Muscle of back (tissue), 13 donors: Measurements from ENCODE around the gene STRADA. TPM values are rescaled to one million over a fixed set of nuclear protein-coding genes. Genes with fewer than 3 reads are reported as not detected.

Experiments used
- DNase-seq, 3 donors: peaks; one replicate each; pipeline versions ENCODE4 v3.0.0 to v3.0.0-alpha.2; 2013
- long read RNA-seq, 9 donors: transcript quantifications; one replicate each; lab custom pipeline, GENCODE V29; 2026
- polyA plus RNA-seq, 10 donors: library from polyadenylated mRNA; unstranded; fragments of 120-200 nt; gene quantifications; one replicate each; pipeline ENCODE4 v1.2.1, GENCODE V29; 2013; ENCODE audit not compliant: insufficient read length in 10 of 10

The STRADA gene
- 10 to 100 TPM; 19.1 to 46.5 (median 27.4) TPM for polyA plus RNA-seq
- long read RNA-seq, donor 1, partial matches to known transcripts = 0 of 4 reads
- long read RNA-seq, donor 1, other reads (novel, unspliced or antisense) = 0 of 4 reads
- long read RNA-seq, donor 2, transcript STRADA-222 (1 exons, 3,685 nt) = major isoform, 5 of 6 reads
- long read RNA-seq, donor 2, partial matches to known transcripts = 0 of 6 reads
- long read RNA-seq, donor 2, other reads (novel, unspliced or antisense) = 0 of 6 reads
- long read RNA-seq, donor 3 = 0 reads
- long read RNA-seq, donor 4, partial matches to known transcripts = 0 of 5 reads
- long read RNA-seq, donor 4, other reads (novel, unspliced or antisense) = 0 of 5 reads
- long read RNA-seq, donor 5, partial matches to known transcripts = 0 of 7 reads
- long read RNA-seq, donor 5, other reads (novel, unspliced or antisense) = 0 of 7 reads
- long read RNA-seq, donor 6, partial matches to known transcripts = 0 of 4 reads
- long read RNA-seq, donor 6, other reads (novel, unspliced or antisense) = 0 of 4 reads
- long read RNA-seq, donor 7, transcript STRADA-222 (1 exons, 3,685 nt) = major isoform, 5 of 5 reads
- long read RNA-seq, donor 7, partial matches to known transcripts = 0 of 5 reads
- long read RNA-seq, donor 7, other reads (novel, unspliced or antisense) = 0 of 5 reads
- long read RNA-seq, donor 8, partial matches to known transcripts = 12 of 12 reads
- long read RNA-seq, donor 8, other reads (novel, unspliced or antisense) = 0 of 12 reads
- long read RNA-seq, donor 9 = 0 reads

- peak; percentile 96 to 99 (median 99) for DNase-seq
Measured at GRCh38 chr17:63741408-63742173, at the start of gene STRADA. Gene STRADA (minus strand): TSS chr17:63741799. CDS start chr17:63728369, 13,430 bp downstream.

DNA sequence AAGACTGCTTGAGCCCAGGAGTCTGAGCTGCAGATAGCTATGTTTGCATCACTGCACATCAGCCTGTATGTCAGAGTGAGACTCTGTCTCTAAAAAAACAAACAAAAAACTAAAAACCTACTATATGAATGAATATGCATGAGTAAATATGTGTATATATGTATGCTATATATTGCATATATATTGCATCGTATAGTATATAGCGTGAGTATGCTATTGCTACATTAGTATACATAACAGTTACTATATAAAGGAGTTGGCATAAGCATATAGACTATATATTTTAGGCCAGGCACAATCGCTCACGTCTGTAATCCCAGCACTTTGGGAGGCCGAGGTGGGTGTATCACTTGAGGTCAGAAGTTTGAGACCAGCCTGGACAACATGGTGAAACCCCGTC is 48.5 kb upstream of the STRADA start:
- DNase-seq = no peak

DNA sequence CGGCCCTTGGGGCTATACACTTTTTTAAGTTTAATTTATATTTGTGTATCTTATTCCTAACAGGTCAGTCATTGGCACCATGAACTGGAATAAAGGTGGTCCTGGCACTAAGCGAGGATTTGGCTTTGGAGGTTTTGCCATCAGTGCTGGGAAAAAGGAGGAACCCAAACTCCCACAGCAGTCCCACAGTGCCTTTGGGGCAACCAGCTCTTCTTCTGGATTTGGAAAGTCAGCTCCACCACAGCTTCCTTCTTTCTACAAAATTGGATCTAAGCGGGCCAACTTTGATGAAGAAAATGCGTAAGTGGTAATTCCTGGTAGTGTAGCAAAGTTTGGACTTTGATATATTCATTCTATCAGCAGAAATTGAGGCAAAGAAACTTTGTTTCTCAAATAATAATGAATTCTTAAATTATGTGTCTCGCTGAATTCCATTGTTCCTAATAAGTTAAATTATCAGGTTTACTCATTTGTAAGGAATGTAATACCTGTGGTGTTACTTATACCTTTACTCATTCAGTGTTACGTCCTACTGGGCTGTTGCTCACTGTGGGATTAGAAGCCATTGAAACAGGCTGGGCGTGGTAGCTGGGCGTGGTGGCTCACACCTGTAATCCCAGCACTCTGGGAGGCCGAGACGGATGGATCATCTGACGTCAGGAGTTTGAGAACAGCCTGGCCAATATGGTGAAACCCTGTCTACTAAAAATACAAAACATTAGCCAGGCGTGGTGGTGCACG is 45.5 kb upstream of the STRADA start:
- no peak for DNase-seq

DNA sequence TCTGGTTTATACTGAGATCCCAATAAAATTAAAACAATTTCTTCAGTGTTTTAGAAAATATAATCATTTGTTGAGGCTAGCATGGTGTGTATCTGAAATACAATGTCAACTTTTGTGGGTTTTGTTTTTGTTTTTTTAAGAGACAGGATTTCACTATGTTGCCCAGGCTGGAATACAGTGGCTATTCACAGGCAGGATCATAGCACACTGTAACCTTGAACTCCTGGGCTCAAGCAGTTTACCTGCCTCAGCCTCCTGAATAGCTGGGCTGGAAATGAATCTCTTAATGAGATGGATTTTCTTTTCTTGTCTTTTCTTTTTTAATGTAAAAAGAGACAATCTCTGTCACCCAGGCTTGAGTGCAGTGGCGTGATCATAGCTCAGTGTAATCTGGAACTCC is 44.5 kb upstream of the STRADA start:
- no peak for DNase-seq

DNA sequence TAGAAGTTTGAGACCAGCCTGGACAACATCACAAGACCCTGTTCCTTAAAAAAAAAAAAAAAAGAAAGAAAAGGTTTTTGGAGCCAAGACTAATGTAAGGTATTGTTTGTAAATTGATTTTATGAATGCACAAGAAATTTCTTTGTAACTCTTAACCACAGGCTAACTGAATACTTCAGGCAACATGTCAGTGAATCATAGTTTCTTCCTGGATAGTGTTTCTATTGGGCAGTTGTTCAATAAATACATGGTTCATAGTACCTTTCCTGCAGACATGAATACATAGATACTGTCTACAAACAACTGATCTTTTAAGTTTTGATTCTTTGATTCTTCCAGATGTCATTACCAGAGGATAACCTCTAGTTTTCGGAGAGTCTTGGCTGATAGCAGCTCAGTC is 44.0 kb upstream of the STRADA start:
- DNase-seq = no peak

GRCh38 chr17:63783522-63783921 is 41.9 kb upstream of the STRADA start:
- no peak for DNase-seq

DNA sequence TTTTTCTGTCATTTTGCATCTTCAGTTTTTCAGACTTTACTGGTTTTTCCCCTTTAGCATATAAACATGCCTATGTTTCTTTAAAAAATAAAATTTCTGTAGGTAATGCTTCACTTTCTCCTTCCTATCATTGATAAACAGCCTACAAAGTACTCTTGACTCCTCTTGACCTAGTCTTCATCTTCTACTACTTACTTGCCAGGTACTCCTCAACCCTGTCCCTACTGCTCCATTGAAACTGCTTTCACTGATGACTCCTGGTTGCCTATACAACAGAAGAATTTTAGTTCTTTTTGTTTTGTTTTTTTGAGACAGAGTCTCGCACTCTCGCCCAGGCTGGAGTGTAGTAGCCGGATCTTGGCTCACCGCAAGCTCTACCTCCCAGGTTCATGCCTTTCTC is 39.3 kb upstream of the STRADA start:
- no peak for DNase-seq

DNA sequence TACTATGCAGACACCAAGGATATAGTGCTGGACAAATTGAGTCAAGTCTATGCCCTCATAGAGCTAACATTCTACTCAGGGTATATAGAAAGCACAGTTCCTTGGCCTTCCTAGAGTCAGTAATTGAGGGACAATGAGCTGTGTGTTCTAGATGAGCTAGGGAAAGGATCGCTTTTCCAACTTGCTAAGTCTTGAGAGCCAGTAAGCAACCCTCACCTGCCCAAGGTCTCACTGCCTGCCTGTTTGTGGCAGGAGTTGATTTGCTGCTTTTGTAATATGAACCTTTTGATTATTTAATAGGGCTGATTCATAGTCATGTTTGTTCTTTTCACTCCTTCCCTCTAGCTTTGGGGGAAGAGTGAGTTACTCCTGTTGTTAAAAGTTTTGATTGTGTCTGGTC is 38.9 kb upstream of the STRADA start:
- no peak for DNase-seq

GRCh38 chr17:63775420-63775819 is 33.8 kb upstream of the STRADA start:
- peak in 1 of 3 donors; percentile 8 for DNase-seq

- no peak for DNase-seq
Measured at GRCh38 chr17:63774969-63775265, 33.3 kb upstream of the STRADA start.

DNA sequence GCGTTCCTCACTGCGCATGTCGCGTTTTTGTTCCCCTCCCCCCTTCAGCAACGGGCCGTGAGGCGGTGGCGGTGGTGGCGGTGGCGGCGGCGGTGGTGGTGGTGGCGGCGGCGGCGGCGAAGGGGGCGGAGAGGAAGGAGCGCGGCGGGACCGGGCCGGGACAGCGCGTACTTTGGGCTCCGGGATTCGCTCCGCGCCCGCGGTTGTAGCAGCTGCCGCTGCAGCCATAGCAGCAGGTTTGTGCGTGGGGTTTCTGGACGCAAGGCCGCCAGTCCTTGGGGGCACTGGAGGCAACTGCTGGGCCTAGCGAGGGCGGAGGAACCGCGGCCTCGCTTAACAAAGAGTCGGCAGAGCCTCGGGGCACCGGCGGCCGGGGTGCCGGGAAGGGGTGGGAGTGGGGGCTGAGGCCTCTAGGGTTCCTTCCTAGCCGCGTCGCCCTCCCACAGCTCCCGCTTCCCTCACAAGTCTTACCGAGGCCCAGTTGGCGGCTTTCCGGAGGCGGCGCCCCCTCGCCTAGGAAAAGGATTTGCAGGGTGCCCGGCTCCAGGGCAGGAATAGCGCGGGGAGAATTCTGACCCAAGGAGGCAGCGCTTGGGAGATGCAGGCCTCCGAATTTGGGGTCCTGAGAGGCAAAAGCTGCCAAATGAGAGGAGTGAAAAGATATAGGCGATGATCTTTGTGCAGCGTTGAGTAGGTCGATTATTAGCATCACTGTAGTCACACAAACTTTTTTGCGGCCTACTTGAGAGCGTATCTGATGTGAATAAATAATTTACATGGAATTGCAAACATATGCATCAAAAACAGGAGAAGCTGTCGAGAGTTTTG is 32.8 kb upstream of the STRADA start, which contains the start of gene DDX42:
TSS of gene DDX42 (plus strand) at position 30 of the 828 bp plus-strand sequence. CDS start 12,880 bp downstream, outside the sequence.
- DNase-seq = peak; percentile 30 to 83 (median 55)

DNA sequence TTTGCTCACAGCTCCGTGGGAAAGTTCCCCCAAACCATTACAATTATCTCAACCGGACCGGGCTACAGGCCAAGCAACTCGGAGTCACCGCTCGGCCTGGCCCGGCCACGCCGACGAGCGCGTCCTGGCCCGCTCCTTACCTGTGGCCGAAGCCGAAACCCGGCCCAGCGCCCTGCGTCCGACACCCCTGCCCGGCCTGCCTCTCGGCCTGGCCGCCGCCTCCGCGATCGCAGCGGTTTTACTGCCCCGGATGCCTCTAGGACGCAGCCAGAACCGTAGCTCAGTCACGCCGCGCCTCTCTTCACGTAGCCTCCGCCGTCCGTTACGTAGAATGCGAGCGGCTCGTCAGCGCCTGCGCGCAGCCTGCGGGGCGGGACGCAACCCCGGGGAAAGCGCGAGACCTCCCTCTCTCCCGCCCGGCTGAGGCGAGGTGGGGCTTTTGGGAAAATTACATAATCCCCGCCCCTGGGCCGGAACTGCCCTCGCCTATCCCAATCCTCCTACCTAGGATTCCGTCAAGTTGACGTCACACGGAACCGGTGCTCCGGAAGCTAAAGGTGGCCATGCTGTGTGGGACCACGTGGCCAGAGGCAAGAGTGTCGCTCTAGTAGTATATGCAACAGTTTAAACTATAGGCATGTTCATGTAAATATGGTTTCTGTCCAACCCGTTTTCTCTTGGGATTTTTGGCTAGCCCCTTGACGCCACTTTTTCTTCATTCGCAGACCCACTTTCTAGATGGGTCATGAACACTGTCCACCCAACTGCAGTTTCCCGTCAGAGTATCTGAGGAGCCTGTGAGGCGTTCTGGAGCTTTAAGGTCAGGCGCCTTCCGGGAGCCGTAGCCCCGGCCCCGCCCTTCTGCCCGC is 31.9 kb upstream of the STRADA start, which contains the start of gene CCDC47:
TSS of gene CCDC47 (minus strand) at position 326 of the 869 bp plus-strand sequence. CDS start 7,422 bp downstream, outside the sequence.
- DNase-seq = peak; percentile 100

DNA sequence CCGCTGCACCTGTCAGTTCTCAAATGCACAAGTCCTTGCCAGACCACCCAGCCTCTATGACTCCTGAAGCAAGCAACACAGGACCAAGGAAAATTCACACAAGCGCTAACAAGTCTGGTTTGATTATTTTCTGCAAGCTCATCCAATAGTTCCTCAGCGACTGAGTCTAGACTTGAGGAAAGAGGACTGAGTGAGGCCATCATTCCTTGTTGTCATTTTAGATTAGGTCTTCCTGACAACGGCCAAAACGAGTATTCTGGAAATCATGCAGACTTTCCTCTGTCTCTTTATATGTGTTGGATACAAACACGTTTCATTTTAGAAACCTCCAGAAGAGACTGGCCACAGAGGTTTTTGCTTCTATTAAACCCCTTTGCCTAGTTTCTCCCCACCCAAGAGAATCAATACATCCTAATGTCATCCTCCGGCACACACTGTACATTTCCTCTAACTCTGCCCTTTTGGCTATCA is 31.2 kb upstream of the STRADA start:
- peak in 2 of 3 donors; percentile 17 to 19 for DNase-seq

- DNase-seq = no peak
Measured at GRCh38 chr17:63768433-63768832, 26.8 kb upstream of the STRADA start.

DNA sequence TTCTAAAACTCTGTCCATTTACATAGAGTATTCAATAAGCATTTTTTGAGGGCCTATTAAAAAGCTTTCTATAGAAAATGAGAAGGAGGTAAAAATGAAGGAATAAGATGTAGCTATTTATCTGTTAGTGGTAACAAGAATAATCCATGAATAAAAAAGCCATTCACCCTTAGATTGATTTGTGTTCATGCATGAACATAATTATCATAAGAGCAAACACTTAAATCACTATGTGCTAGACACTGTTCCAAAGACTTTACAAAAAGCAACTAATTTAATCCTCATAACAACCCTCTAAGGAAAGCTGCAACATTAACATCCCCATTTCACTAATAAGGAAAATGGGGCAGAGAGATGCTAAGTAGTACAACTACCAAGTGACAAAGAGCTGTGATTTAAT is 25.2 kb upstream of the STRADA start:
- DNase-seq = no peak

- DNase-seq = no peak
Measured at GRCh38 chr17:63764716-63765115, 23.1 kb upstream of the STRADA start.

- no peak for DNase-seq
Measured at GRCh38 chr17:63762161-63763078, 20.8 kb upstream of the STRADA start.
